AG09309 (cell line): Measurements from ENCODE around the gene CACYBP.

Source experiments
- DNase-seq: peaks from one replicate; pipeline ENCODE4 v3.0.0-alpha.2; 2010; ENCODE audit warnings: low read depth
- H3K4me3 ChIP-seq: 2 replicates; pipeline ENCODE4 v1.5.1; 2011; ENCODE audit warnings: mild to moderate bottlenecking, low read depth, low read length, moderate library complexity; ENCODE audit not compliant: control insufficient read depth
- TF ChIP-seq, protein P1 (sequence below): IDR thresholded peaks from 2 replicates; pipeline ENCODE4 v1.5.1; 2011; ENCODE audit warnings: mild to moderate bottlenecking, low read depth, low read length, inconsistent platforms; ENCODE audit not compliant: insufficient read depth, control insufficient read depth; ENCODE audit errors: missing control alignments

CACYBP gene

DNA sequence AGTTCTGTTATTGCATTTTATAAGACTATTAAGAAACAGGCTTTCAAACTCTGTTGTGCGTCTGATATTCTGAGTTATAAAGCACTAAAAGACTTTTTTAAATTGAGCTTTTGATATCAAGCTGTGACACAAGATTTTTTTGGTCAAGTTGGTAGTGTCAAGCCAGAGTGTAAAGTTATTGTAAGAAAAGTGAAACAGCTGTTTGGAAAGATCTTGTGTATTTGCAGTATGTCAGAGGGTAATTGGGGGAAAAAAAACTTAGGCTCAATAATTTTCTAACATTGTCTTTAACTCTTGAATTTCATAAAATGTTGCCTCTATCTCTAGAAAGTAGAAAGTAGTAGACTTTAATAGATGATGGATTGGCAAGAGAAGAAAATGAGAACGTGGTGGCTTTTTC is 3.8 kb downstream of the CACYBP start:
- H3K4me3 ChIP-seq, result no peak overlapping the region

DNA sequence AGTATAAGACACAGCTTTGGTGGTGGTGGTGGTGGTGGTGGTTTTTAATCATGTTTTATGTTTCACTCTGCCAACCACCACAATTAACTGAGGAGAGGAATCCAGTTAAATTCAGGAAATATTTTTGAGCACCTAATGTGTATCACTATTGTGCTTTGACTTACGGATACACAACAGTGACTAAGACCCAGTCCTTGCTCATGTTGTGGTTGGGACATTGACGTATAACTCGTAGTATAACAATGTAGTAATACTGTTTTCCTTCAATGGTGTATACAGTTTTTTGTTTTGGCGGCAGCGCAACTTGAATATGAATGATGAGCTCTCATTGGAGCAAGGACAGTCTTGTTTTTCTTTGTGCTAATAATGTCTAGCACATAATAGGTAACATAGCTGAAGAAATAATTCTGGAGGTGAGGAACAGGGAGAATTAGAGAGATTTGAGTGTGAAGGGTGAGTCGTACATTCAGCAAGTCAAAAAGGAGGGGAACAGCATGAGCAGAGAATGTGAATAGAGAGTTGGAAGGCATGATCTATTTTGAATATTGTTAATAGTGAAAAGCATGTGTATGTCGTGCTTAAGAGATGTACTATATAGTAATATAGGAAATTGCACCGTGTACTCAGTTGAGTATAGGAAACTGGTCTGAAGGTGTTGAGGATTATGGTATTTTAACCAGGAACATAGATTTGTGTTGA is 5.5 kb downstream of the CACYBP start:
- no peak overlapping the region for H3K4me3 ChIP-seq
- DNase-seq, result no peak
- TF ChIP-seq, protein P1, sequence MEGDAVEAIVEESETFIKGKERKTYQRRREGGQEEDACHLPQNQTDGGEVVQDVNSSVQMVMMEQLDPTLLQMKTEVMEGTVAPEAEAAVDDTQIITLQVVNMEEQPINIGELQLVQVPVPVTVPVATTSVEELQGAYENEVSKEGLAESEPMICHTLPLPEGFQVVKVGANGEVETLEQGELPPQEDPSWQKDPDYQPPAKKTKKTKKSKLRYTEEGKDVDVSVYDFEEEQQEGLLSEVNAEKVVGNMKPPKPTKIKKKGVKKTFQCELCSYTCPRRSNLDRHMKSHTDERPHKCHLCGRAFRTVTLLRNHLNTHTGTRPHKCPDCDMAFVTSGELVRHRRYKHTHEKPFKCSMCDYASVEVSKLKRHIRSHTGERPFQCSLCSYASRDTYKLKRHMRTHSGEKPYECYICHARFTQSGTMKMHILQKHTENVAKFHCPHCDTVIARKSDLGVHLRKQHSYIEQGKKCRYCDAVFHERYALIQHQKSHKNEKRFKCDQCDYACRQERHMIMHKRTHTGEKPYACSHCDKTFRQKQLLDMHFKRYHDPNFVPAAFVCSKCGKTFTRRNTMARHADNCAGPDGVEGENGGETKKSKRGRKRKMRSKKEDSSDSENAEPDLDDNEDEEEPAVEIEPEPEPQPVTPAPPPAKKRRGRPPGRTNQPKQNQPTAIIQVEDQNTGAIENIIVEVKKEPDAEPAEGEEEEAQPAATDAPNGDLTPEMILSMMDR, result no peak

More for the DNA sequence above, 3.8 kb downstream of the CACYBP start:
- DNase-seq, result no peak
- TF ChIP-seq, protein P1, result no peak

DNA sequence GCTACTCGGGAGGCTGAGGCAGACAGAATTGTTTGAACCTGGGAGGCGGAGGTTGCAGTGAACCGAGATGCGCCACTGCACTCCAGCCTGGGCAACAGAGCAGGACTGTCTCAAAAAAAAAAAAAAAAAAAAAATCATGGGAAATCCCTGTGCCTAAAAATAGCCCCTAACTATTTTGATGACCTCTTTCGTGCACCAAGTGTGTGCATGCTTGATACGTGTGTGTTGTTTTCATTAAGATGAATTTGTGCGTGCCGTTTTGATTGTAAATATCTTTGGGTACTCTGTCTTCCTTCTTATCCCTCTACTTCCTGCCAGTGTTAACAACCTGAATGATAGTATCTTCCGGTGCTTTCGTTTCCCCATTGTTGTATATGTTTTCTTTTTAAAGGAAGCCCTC is 9.8 kb downstream of the CACYBP start:
- H3K4me3 ChIP-seq, result no peak overlapping the region
- DNase-seq, result no peak
- TF ChIP-seq, protein P1, result no peak

DNA sequence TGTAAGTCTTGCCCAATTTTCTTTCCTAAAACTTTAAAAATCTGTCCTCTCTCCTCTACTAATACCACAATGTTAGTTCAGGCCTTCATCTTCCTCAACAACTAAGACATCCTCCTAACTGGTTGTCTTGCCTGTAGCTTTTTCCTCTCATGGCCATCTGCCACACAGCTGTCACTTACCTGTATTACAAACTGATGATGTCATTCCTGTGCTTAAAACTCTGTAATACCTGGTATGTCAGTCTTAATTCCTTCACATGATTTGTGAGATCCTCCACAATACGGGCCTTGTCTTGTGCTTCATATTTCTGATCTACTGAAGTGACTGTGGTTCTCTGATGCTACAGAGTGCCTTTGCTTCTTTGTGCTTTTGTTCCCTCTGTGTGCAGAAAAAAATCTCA is 13.7 kb downstream of the CACYBP start:
- H3K4me3 ChIP-seq, result no peak overlapping the region
- no peak for DNase-seq

DNA sequence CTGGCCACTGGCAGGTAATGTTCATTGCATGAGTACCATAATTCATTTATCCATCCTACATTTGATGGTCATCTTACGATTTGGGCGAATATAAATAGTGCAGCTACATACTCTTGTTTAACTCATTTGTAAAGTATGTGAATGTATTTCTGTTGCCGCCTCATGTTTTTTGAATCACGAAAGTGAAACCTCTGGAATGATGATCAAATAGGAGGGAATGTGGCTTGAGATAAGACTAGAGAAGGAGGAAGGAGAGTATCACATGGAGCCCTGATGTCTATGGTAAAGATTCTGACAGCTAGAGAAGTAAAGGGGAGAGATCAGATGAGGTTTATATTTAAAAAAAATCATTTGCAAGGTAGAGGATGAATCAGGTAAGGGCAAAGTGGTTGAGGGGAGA is 15.5 kb downstream of the CACYBP start:
- TF ChIP-seq, protein P1, result no peak
- H3K4me3 ChIP-seq, result no peak overlapping the region
- DNase-seq, result peak; percentile 37

More for the DNA sequence above, 13.7 kb downstream of the CACYBP start:
- TF ChIP-seq, protein P1, result no peak

DNA sequence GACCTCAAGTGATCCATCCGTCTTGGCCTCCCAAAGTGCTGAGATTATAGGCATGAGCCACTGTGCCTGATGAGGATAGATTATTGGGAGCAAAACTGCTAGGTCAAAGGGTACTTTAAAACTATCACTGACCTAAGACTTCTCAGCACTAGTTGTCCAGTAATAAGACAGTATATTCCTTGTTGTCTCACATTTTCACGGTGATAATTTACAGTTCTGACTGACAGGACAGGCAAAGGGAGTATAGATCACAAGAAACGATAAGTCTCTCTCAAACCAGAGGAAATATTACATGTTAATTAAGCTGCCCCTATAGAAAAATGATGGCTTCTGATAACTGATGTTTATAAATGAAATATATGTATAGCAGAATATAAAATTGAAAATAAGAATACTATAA is 19.8 kb downstream of the CACYBP start:
- DNase-seq, result no peak
- TF ChIP-seq, protein P1, result no peak
- H3K4me3 ChIP-seq, result no peak overlapping the region
